Spleen (tissue), 7 donors: Measurements from ENCODE around the gene PRKAR2A.
"Not testable (repeated sequence)": the region's sequence is repeated elsewhere in the genome, so short reads cannot be mapped to it uniquely, and the experiment has no call there.

Experiments used
- CTCF ChIP-seq, 11 experiments: fragments of 200-600 bp in 7 of 11; fragments of 450-650 bp in 4 of 11; sonication (generic) in 4 of 11; IDR thresholded peaks in 8 of 11; conservative IDR thresholded peaks in 3 of 11; 1 replicate in 7 of 11; 2 replicates in 4 of 11; pipeline versions ENCODE4 v1.4.0 to v1.8.0; 2016 to 2021; ENCODE audit warnings: antibody characterized with exemption in 11 of 11, inconsistent platforms in 4 of 11, mild to moderate bottlenecking in 1 of 11
- POLR2A ChIP-seq, 3 donors: fragments of 450-650 bp; IDR thresholded peaks; one replicate each; pipeline ENCODE4 v1.5.1; 2017; ENCODE audit warnings: antibody characterized with exemption in 3 of 3, mild to moderate bottlenecking in 1 of 3
- POLR2AphosphoS5 ChIP-seq, 3 donors: sonication (generic); formaldehyde crosslinking; IDR thresholded peaks; one replicate each; pipeline ENCODE4 v1.5.1; 2017; ENCODE audit warnings: antibody characterized with exemption in 3 of 3
- donor health status: DM: no; HTN: no; CAD: no; lungs with moderate emphysema.
- donor health status: DM: no; HTN: no; CAD: no.
- donor health status: DM: no; HTN: no; CAD: no.

GRCh38 chr3:48759531-48759930 is 88.1 kb downstream of the PRKAR2A start:
- not testable (repeated sequence) for TF ChIP-seq POLR2AphosphoS5 (IDR thresholded peaks at IDR 0.05); CTCF (IDR thresholded peaks at IDR 0.05 in 8 of 11, conservative IDR thresholded peaks at IDR 0.05 in 3 of 11); POLR2A (IDR thresholded peaks at IDR 0.05)
